Measurements from ENCODE around the gene CARD10. TPM values are rescaled to one million over a fixed set of nuclear protein-coding genes. Genes with fewer than 3 reads are reported as not detected.

The CARD10 gene
- total RNA-seq, 1 donor from 2014 or later: 9.0 TPM

GRCh38 chr22:37484480-37485394 lies 34.5 kb downstream of the CARD10 start:
- no peak for TF ChIP-seq CTCF (IDR thresholded peaks at IDR 0.05; ENCODE audit: borderline replicate concordance)
- DNase-seq: peak; percentile 80
- Histone ChIP-seq H3K4me3 (peak overlapping the region; percentile 67), H3K27me3 (ENCODE audit: low read depth) (peaks cover 28% of the 10 kb centered on the region), H3K9me3 (replicated peaks) (no peaks in the 10 kb centered on the region), H3K36me3 (no peaks in the 10 kb centered on the region), H3K4me1 (peaks cover 53% of the 10 kb centered on the region), H3K27ac (replicated peaks) (peak overlapping the region; percentile 88)
- intact Hi-C loops (cut with micrococcal nuclease): no loop called here

GRCh38 chr22:37483050-37483449 lies 36.2 kb downstream of the CARD10 start:
- H3K27ac ChIP-seq (replicated peaks): peak overlapping the region; percentile 88
- H3K9me3 ChIP-seq (replicated peaks): no peaks in the 10 kb centered on the region
- H3K4me3 ChIP-seq: peak overlapping the region; percentile 67
- intact Hi-C loops (cut with micrococcal nuclease): no loop called here
- H3K4me1 ChIP-seq: peaks cover 53% of the 10 kb centered on the region
- peaks cover 5% of the 10 kb centered on the region for H3K36me3 ChIP-seq
- TF ChIP-seq CTCF (IDR thresholded peaks at IDR 0.05; ENCODE audit: borderline replicate concordance): no peak
- peaks cover 38% of the 10 kb centered on the region for H3K27me3 ChIP-seq (ENCODE audit: low read depth)
- no peak for DNase-seq

- intact Hi-C loops (cut with micrococcal nuclease): no loop called here
- DNase-seq: no peak
- peaks cover 52% of the 10 kb centered on the region for H3K4me1 ChIP-seq
- no peaks in the 10 kb centered on the region for H3K9me3 ChIP-seq (replicated peaks)
- no peak for TF ChIP-seq CTCF (IDR thresholded peaks at IDR 0.05; ENCODE audit: borderline replicate concordance)
- peaks cover 45% of the 10 kb centered on the region for H3K27me3 ChIP-seq (ENCODE audit: low read depth)
- no peak overlapping the region for H3K4me3 ChIP-seq
- no peak overlapping the region for H3K27ac ChIP-seq (replicated peaks)
- peaks cover 5% of the 10 kb centered on the region for H3K36me3 ChIP-seq
These were observed 37.0 kb downstream of the CARD10 start for GRCh38 chr22:37482244-37482643.

GRCh38 chr22:37481347-37481907 lies 37.8 kb downstream of the CARD10 start:
- TF ChIP-seq CTCF (IDR thresholded peaks at IDR 0.05; ENCODE audit: borderline replicate concordance): no peak
- intact Hi-C loops (cut with micrococcal nuclease): no loop called here
- Histone ChIP-seq H3K27ac (replicated peaks) (no peak overlapping the region), H3K9me3 (replicated peaks) (no peaks in the 10 kb centered on the region), H3K4me1 (peaks cover 44% of the 10 kb centered on the region), H3K27me3 (ENCODE audit: low read depth) (peaks cover 46% of the 10 kb centered on the region), H3K4me3 (no peak overlapping the region), H3K36me3 (peaks cover 5% of the 10 kb centered on the region)
- no peak for DNase-seq

- Histone ChIP-seq H3K4me1 (peaks cover 36% of the 10 kb centered on the region), H3K36me3 (peaks cover 5% of the 10 kb centered on the region), H3K4me3 (no peak overlapping the region), H3K27me3 (ENCODE audit: low read depth) (peaks cover 46% of the 10 kb centered on the region), H3K27ac (replicated peaks) (no peak overlapping the region), H3K9me3 (replicated peaks) (no peaks in the 10 kb centered on the region)
- no peak for DNase-seq
- no peak for TF ChIP-seq CTCF (IDR thresholded peaks at IDR 0.05; ENCODE audit: borderline replicate concordance)
- intact Hi-C loops (cut with micrococcal nuclease): no loop called here
These were observed 38.5 kb downstream of the CARD10 start for GRCh38 chr22:37480387-37481346.

Data from left ventricle myocardium inferior (tissue), 1 donor.